ENCODE results near the gene ATP11C. TPM values are rescaled to one million over a fixed set of nuclear protein-coding genes. Genes with fewer than 3 reads are reported as not detected.

Gene ATP11C
- total RNA-seq, 4 donors from 2014 or later = 6.4 to 26.0 (median 15.4) TPM

GRCh38 chrX:139762400-139763183, 170.3 kb downstream of the ATP11C start:
- DNase-seq = no peak
- H3K9me3 ChIP-seq = no peaks in the 10 kb centered on the region
- in situ Hi-C loops (cut with MboI; ENCODE audit: low pct_ligation_motif_present in 1 of 4, low pct_unique_long_range_greater_than_20kb in 1 of 4, low sequenced_read_pairs in 3 of 4) = no loop called here
- intact Hi-C loops (cut with DNase I; ENCODE audit: low total_unique reads) = no loop called here
- H3K4me3 ChIP-seq = no peak overlapping the region
- TF ChIP-seq POLR2AphosphoS5 (IDR thresholded peaks at IDR 0.05) (no peak), POLR2A (IDR thresholded peaks at IDR 0.05) (no peak), EP300 (IDR thresholded peaks at IDR 0.05; ENCODE audit: low read depth) (no peak)
- WGBS, 2 donors (ENCODE audit: low coverage in 1 of 2) = 76 to 78% methylated on average over 2 to 4 of the region's 4 CpGs
- H3K36me3 ChIP-seq = no peaks in the 10 kb centered on the region
- H3K27ac ChIP-seq = no peak overlapping the region
- H3K4me1 ChIP-seq = no peaks in the 10 kb centered on the region
- no peaks in the 10 kb centered on the region for H3K27me3 ChIP-seq

GRCh38 chrX:139759637-139760036, 173.2 kb downstream of the ATP11C start:
- intact Hi-C loops (cut with DNase I; ENCODE audit: low total_unique reads) = no loop called here
- no peak for DNase-seq
- H3K4me1 ChIP-seq = no peaks in the 10 kb centered on the region
- no peak overlapping the region for H3K27ac ChIP-seq
- in situ Hi-C loops (cut with MboI; ENCODE audit: low pct_ligation_motif_present in 1 of 4, low pct_unique_long_range_greater_than_20kb in 1 of 4, low sequenced_read_pairs in 3 of 4) = no loop called here
- TF ChIP-seq CTCF (IDR thresholded peaks at IDR 0.05) (no peak), POLR2AphosphoS5 (IDR thresholded peaks at IDR 0.05) (no peak), POLR2A (IDR thresholded peaks at IDR 0.05) (no peak), EP300 (IDR thresholded peaks at IDR 0.05; ENCODE audit: low read depth) (no peak)
- H3K9me3 ChIP-seq = no peaks in the 10 kb centered on the region
- no peaks in the 10 kb centered on the region for H3K36me3 ChIP-seq
- no peak overlapping the region for H3K4me3 ChIP-seq
- WGBS, 2 donors (ENCODE audit: low coverage in 1 of 2) = 66 to 80% methylated on average over 4 of the region's 4 CpGs
- H3K27me3 ChIP-seq = no peaks in the 10 kb centered on the region

- no peak for DNase-seq
- in situ Hi-C loops (cut with MboI; ENCODE audit: low pct_ligation_motif_present in 1 of 4, low pct_unique_long_range_greater_than_20kb in 1 of 4, low sequenced_read_pairs in 3 of 4) = no loop called here
- TF ChIP-seq CTCF (IDR thresholded peaks at IDR 0.05) (no peak), POLR2AphosphoS5 (IDR thresholded peaks at IDR 0.05) (no peak), POLR2A (IDR thresholded peaks at IDR 0.05) (no peak), EP300 (IDR thresholded peaks at IDR 0.05; ENCODE audit: low read depth) (no peak)
- Histone ChIP-seq H3K4me3 (no peak overlapping the region), H3K27ac (no peak overlapping the region), H3K4me1 (no peaks in the 10 kb centered on the region), H3K27me3 (no peaks in the 10 kb centered on the region), H3K36me3 (no peaks in the 10 kb centered on the region), H3K9me3 (no peaks in the 10 kb centered on the region)
- 77% methylated on average over 1 of the region's 1 CpG; no CpG with 5 or more reads in 1 of the 2 donors for WGBS, 2 donors (ENCODE audit: low coverage in 1 of 2)
- intact Hi-C loops (cut with DNase I; ENCODE audit: low total_unique reads) = no loop called here
Observed at GRCh38 chrX:139758809-139759208, 174.0 kb downstream of the ATP11C start.

GRCh38 chrX:139758250-139758649, 174.6 kb downstream of the ATP11C start:
- intact Hi-C loops (cut with DNase I; ENCODE audit: low total_unique reads) = no loop called here
- H3K27ac ChIP-seq = no peak overlapping the region
- in situ Hi-C loops (cut with MboI; ENCODE audit: low pct_ligation_motif_present in 1 of 4, low pct_unique_long_range_greater_than_20kb in 1 of 4, low sequenced_read_pairs in 3 of 4) = no loop called here
- H3K9me3 ChIP-seq = no peaks in the 10 kb centered on the region
- H3K27me3 ChIP-seq = no peaks in the 10 kb centered on the region
- DNase-seq = no peak
- WGBS, 2 donors (ENCODE audit: low coverage in 1 of 2) = 71% methylated on average over 4 of the region's 4 CpGs; no CpG with 5 or more reads in 1 of the 2 donors
- TF ChIP-seq POLR2AphosphoS5 (IDR thresholded peaks at IDR 0.05) = no peak
- TF ChIP-seq CTCF (IDR thresholded peaks at IDR 0.05) = no peak
- TF ChIP-seq POLR2A (IDR thresholded peaks at IDR 0.05) = no peak
- no peak for TF ChIP-seq EP300 (IDR thresholded peaks at IDR 0.05; ENCODE audit: low read depth)
- H3K4me3 ChIP-seq = no peak overlapping the region
- no peaks in the 10 kb centered on the region for H3K36me3 ChIP-seq
- H3K4me1 ChIP-seq = no peaks in the 10 kb centered on the region

Measured in transverse colon (tissue), 4 donors.